Naive thymus-derived CD8-positive, alpha-beta T cell (primary cell): ENCODE results near the gene SNAP29. TPM values are rescaled to one million over a fixed set of nuclear protein-coding genes. Genes with fewer than 3 reads are reported as not detected.
A peak's percentile ranks its signal among the peaks of the same experiment; 100 is the strongest.
"Not testable (repeated sequence)": the region's sequence is repeated elsewhere in the genome, so short reads cannot be mapped to it uniquely, and the experiment has no call there.

Experiments
- ATAC-seq, 2 donors: fragments of 150-1000 bp; cut with Tn5 transposase in 1 of 2; sonication (Bioruptor Pico), chemical (Tn5 transposase) in 1 of 2; 1 replicate in 1 of 2; 2 replicates in 1 of 2; pipeline ENCODE4 v1.10.0; 2021; ENCODE audit warnings: mild to moderate bottlenecking in 2 of 2, moderate library complexity in 2 of 2
- POLR2A ChIA-PET: fragments of 350-600 bp; sonication (Branson Sonifier 250); formaldehyde crosslinking; loops from one replicate; lab custom pipeline; 2021; ENCODE audit warnings: antibody characterized with exemption; lab: Charles Lee
- DNase-seq, 10 donors: peaks; one replicate each; pipeline versions ENCODE4 v3.0.0 to v3.0.0-alpha.2; 2020 to 2022
- H3K27ac Mint-ChIP-seq, 10 donors: one replicate each; pipeline ENCODE4 v1.8.0; 2020 to 2022; ENCODE audit warnings: mild to moderate bottlenecking in 10 of 10, mixed read lengths in 10 of 10, moderate library complexity in 4 of 10, inconsistent platforms in 1 of 10
- H3K27me3 Mint-ChIP-seq, 5 donors: one replicate each; pipeline ENCODE4 v1.8.0; 2021 to 2022; ENCODE audit warnings: mixed read lengths in 5 of 5
- H3K36me3 Mint-ChIP-seq, 3 donors: one replicate each; pipeline ENCODE4 v1.8.0; 2020 to 2022; ENCODE audit warnings: mixed read lengths in 3 of 3, mild to moderate bottlenecking in 2 of 3, inconsistent platforms in 1 of 3
- H3K4me1 Mint-ChIP-seq, 4 donors: one replicate each; pipeline ENCODE4 v1.8.0; 2021 to 2022; ENCODE audit warnings: mixed read lengths in 4 of 4
- H3K4me3 Mint-ChIP-seq, 10 donors: one replicate each; pipeline ENCODE4 v1.8.0; 2020 to 2022; ENCODE audit warnings: mild to moderate bottlenecking in 10 of 10, mixed read lengths in 10 of 10, moderate library complexity in 6 of 10, inconsistent platforms in 1 of 10
- H3K9me3 Mint-ChIP-seq, 9 donors: one replicate each; pipeline ENCODE4 v1.8.0; 2020 to 2022; ENCODE audit warnings: mixed read lengths in 9 of 9, mild to moderate bottlenecking in 3 of 9, inconsistent platforms in 1 of 9, moderate library complexity in 1 of 9
- polyA plus RNA-seq, 3 donors: library from polyadenylated mRNA; unstranded; fragments of 300-500 nt; fragmentation: Illumina TruSeq; gene quantifications; one replicate each; pipeline ENCODE4 v1.2.3, GENCODE V29; 2021
- total RNA-seq, 8 experiments: library from RNA in 2 of 8; stranded (reverse) in 2 of 8; gene quantifications; one replicate each; pipeline ENCODE4 v1.2.3 and lab custom pipeline; 2021 to 2026

Gene SNAP29
- total and polyA plus RNA-seq, 5 experiments from 2014 or later: 18.2 to 25.1 (median 20.8) TPM

GRCh38 chr22:20931126-20931654, 72.4 kb downstream of the SNAP29 start:
- peaks cover 0 to 60% (median 12%) of the 10 kb centered on the region in 3 donors for H3K36me3 Mint-ChIP-seq
- peaks cover 19 to 80% (median 66%) of the 10 kb centered on the region in 4 donors for H3K4me1 Mint-ChIP-seq
- POLR2A ChIA-PET: no interaction called here
- no peak for DNase-seq
- peak overlapping the region in 1 of 10 donors; percentile 36 for H3K4me3 Mint-ChIP-seq
- peak overlapping the region in 5 of 10 donors; percentile 20 to 76 (median 44) for H3K27ac Mint-ChIP-seq
- ATAC-seq: no peak
- H3K9me3 Mint-ChIP-seq: no peaks in the 10 kb centered on the region
- H3K27me3 Mint-ChIP-seq: no peaks in the 10 kb centered on the region

- no peak for DNase-seq
- ATAC-seq: no peak
- Mint-ChIP-seq H3K27me3 (no peaks in the 10 kb centered on the region), H3K9me3 (no peaks in the 10 kb centered on the region), H3K27ac (peak overlapping the region in 4 of 10 donors; percentile 5 to 39 (median 20)), H3K4me1 (peaks cover 26 to 87% (median 72%) of the 10 kb centered on the region in 4 donors), H3K36me3 (peaks cover 0 to 72% (median 16%) of the 10 kb centered on the region in 3 donors), H3K4me3 (peak overlapping the region in 4 of 10 donors; percentile 8 to 55 (median 16))
- POLR2A ChIA-PET: no interaction called here
These were observed 75.1 kb downstream of the SNAP29 start for GRCh38 chr22:20933910-20934309.

DNA sequence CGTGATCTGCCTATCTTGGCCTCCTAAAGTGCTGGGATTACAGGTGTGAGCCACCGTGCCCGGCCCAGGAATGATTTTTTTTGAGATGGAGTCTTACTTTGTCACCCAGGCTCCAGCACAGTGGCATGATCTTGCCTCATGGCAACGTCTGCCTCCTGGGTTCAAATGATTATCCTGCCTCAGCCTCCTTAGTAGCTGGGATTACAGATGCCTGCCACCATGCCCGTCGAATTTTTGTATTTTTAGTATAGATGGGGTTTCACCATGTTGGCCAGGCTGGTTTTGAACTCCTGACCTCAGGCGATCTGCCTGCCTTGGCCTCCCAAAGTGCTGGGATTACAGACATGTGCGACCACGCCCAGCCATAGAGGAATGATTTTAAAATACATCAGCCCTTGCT, 76.2 kb downstream of the SNAP29 start:
- Mint-ChIP-seq H3K27ac (peak overlapping the region in 1 of 10 donors; percentile 48), H3K4me1 (peaks cover 21 to 89% (median 74%) of the 10 kb centered on the region in 4 donors), H3K36me3 (peaks cover 0 to 74% (median 12%) of the 10 kb centered on the region in 3 donors), H3K4me3 (peak overlapping the region in 3 of 10 donors; percentile 23 to 69 (median 26))
- DNase-seq, POLR2A ChIA-PET, H3K27me3 Mint-ChIP-seq, ATAC-seq, H3K9me3 Mint-ChIP-seq: not testable (repeated sequence)

- Mint-ChIP-seq H3K27ac (peak overlapping the region in 4 of 10 donors; percentile 15 to 80 (median 49)), H3K4me3 (peak overlapping the region in 7 of 10 donors; percentile 22 to 81 (median 50)), H3K4me1 (peaks cover 29 to 91% (median 79%) of the 10 kb centered on the region in 4 donors), H3K36me3 (peaks cover 0 to 83% (median 12%) of the 10 kb centered on the region in 3 donors)
- not testable (repeated sequence) for H3K27me3 Mint-ChIP-seq, ATAC-seq, DNase-seq, H3K9me3 Mint-ChIP-seq
- POLR2A ChIA-PET: interaction anchor here (1.0 kb wide), 1 partner anchor 9 kb away, joined by 3 read pairs; no protein-coding TSS in a partner anchor
These were observed 77.2 kb downstream of the SNAP29 start for GRCh38 chr22:20935780-20936539.

GRCh38 chr22:20937031-20937793, 78.4 kb downstream of the SNAP29 start:
- H3K27ac Mint-ChIP-seq: peak overlapping the region in 9 of 10 donors; percentile 8 to 88 (median 68)
- peaks cover 0 to 92% (median 12%) of the 10 kb centered on the region in 3 donors for H3K36me3 Mint-ChIP-seq
- no peaks in the 10 kb centered on the region for H3K9me3 Mint-ChIP-seq
- H3K4me3 Mint-ChIP-seq: peak overlapping the region; percentile 6 to 81 (median 64)
- ATAC-seq: no peak
- H3K4me1 Mint-ChIP-seq: peaks cover 36 to 93% (median 80%) of the 10 kb centered on the region in 4 donors
- POLR2A ChIA-PET: interaction anchor here (1.0 kb wide), 1 partner anchor 10 kb away, joined by 3 read pairs; no protein-coding TSS in a partner anchor
- DNase-seq: no peak
- H3K27me3 Mint-ChIP-seq: no peaks in the 10 kb centered on the region

GRCh38 chr22:20937794-20938671, 79.2 kb downstream of the SNAP29 start:
- Mint-ChIP-seq H3K4me3 (peak overlapping the region; percentile 6 to 70 (median 57)), H3K27ac (peak overlapping the region in 8 of 10 donors; percentile 4 to 88 (median 65)), H3K4me1 (peaks cover 33 to 93% (median 81%) of the 10 kb centered on the region in 4 donors), H3K9me3 (no peaks in the 10 kb centered on the region), H3K36me3 (peaks cover 0 to 89% (median 12%) of the 10 kb centered on the region in 3 donors), H3K27me3 (no peaks in the 10 kb centered on the region)
- no peak for DNase-seq
- ATAC-seq: no peak
- POLR2A ChIA-PET: no interaction called here

DNA sequence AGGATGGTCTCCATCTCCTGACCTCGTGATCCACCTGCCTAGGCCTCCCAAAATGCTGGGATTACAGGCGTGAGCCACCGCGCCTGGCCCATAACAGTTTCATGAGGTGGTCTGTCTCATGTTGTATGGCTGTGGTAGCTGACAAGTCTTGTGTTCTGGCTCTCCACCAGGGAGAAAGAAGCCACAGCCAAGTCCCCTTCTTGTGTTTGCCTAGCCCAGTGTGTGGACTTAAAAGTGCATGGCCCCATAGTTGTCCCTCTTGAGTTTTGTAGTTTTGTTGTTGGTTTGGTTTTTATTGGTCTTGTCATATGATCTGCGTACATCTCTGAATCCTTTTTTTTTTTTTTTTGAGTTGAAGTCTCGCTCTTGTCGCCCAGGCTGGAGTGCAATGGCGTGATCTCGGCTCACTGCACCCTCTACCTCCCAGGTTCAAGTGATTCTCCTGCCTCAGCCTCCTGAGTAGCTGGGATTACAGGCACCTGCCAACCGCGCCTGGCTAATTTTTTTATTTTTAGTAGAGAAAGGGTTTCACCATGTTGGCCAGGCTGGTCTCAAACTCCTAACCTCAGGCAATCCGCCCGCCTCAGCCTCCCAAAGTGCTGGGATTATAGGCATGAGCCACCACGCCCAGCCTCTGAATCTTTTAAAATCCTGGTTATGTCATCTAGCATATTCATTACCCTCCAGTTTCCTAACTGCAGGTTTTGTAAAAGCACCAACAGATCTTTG, 80.8 kb downstream of the SNAP29 start:
- POLR2A ChIA-PET: interaction anchor here (0.7 kb wide), 1 partner anchor 170 kb away, joined by 4 read pairs; no protein-coding TSS in a partner anchor
- peak overlapping the region in 7 of 10 donors; percentile 35 to 72 (median 48) for H3K4me3 Mint-ChIP-seq
- peaks cover 0 to 79% (median 3%) of the 10 kb centered on the region in 3 donors for H3K36me3 Mint-ChIP-seq
- not testable (repeated sequence) for ATAC-seq, H3K9me3 Mint-ChIP-seq, DNase-seq, H3K27me3 Mint-ChIP-seq
- peaks cover 37 to 90% (median 81%) of the 10 kb centered on the region in 4 donors for H3K4me1 Mint-ChIP-seq
- peak overlapping the region in 5 of 10 donors; percentile 12 to 84 (median 29) for H3K27ac Mint-ChIP-seq

DNA sequence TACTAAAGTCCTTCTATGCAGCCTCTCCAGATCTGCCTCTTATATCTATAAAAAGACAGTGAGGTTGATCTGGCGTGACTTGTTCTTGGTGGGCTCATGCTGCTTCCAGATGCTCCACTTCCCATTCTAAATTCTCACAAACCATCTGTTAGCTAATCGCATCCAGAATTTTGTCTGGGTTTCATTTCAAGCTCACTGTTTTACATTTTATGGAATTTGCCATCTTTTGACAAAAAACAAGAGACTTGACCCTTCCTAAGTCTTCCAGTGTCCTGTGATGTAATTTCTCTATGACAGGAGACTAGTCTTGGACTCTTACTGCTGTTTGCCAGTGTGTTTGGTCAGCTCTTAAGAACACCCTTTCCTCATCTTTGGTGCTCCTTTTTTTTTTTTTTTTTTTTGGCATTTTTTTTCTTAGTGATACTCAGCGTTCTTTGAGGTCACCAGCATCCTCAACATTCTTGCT, 81.4 kb downstream of the SNAP29 start:
- no peaks in the 10 kb centered on the region for H3K9me3 Mint-ChIP-seq

More for the DNA sequence above, 81.4 kb downstream of the SNAP29 start:
- Mint-ChIP-seq H3K4me3 (peak overlapping the region in 8 of 10 donors; percentile 2 to 72 (median 52)), H3K27me3 (no peaks in the 10 kb centered on the region), H3K27ac (peak overlapping the region in 3 of 10 donors; percentile 6 to 84 (median 12)), H3K36me3 (peaks cover 0 to 73% (median 3%) of the 10 kb centered on the region in 3 donors), H3K4me1 (peaks cover 39 to 92% (median 84%) of the 10 kb centered on the region in 4 donors)
- DNase-seq (no peak), ATAC-seq (no peak)
- POLR2A ChIA-PET: interaction anchor here (0.7 kb wide), 1 partner anchor 171 kb away, joined by 4 read pairs; no protein-coding TSS in a partner anchor
